HG03139 (cell line): ENCODE results near the gene ARL4D.
"Not testable (repeated sequence)": the region's sequence is repeated elsewhere in the genome, so short reads cannot be mapped to it uniquely, and the experiment has no call there.

ENCODE experiments used
- ATAC-seq: cut with Tn5 transposase; IDR thresholded peaks from one replicate; pipeline ENCODE4 v1.9.1; 2021; ENCODE audit not compliant: unreplicated experiment

The ARL4D gene

GRCh38 chr17:43393944-43394482, 4.8 kb upstream of the ARL4D start:
- no peak for ATAC-seq

GRCh38 chr17:43394696-43395095, 4.1 kb upstream of the ARL4D start:
- ATAC-seq, result not testable (repeated sequence)

- no peak for ATAC-seq
Measured at GRCh38 chr17:43395165-43395564, 3.6 kb upstream of the ARL4D start.

GRCh38 chr17:43396491-43397060, 2.2 kb upstream of the ARL4D start:
- no peak for ATAC-seq

- ATAC-seq, result no peak
Measured at GRCh38 chr17:43399839-43400328, 1.1 kb downstream of the ARL4D start.

GRCh38 chr17:43400943-43401717, 2.3 kb downstream of the ARL4D start:
- ATAC-seq, result no peak

GRCh38 chr17:43402078-43402477, 3.3 kb downstream of the ARL4D start:
- ATAC-seq, result no peak

- ATAC-seq, result no peak
Measured at GRCh38 chr17:43402567-43402966, 3.8 kb downstream of the ARL4D start.

GRCh38 chr17:43403846-43404245, 5.1 kb downstream of the ARL4D start:
- ATAC-seq, result no peak

GRCh38 chr17:43405861-43406260, 7.1 kb downstream of the ARL4D start:
- ATAC-seq, result no peak

GRCh38 chr17:43406676-43407645, 8.2 kb downstream of the ARL4D start:
- no peak for ATAC-seq

- ATAC-seq, result no peak
Measured at GRCh38 chr17:43409131-43409530, 10.3 kb downstream of the ARL4D start.

GRCh38 chr17:43410557-43411368, 12.0 kb downstream of the ARL4D start:
- ATAC-seq, result no peak

- no peak for ATAC-seq
Measured at GRCh38 chr17:43411369-43411677, 12.5 kb downstream of the ARL4D start.

- no peak for ATAC-seq
Measured at GRCh38 chr17:43411749-43412148, 13.0 kb downstream of the ARL4D start.

GRCh38 chr17:43412166-43412565, 13.4 kb downstream of the ARL4D start:
- ATAC-seq, result no peak

- ATAC-seq, result no peak
Measured at GRCh38 chr17:43416998-43417890, 18.5 kb downstream of the ARL4D start.

- ATAC-seq, result no peak
Measured at GRCh38 chr17:43418441-43419374, 19.9 kb downstream of the ARL4D start.
